Stimulated activated CD4-positive, alpha-beta T cell treated with anti-CD3 and anti-CD28 coated beads, TNF-alpha, amount 100 ng/mL, for 1 hour (primary cell): ENCODE measurements around the gene SLC14A1.
A peak's percentile ranks its signal among the peaks of the same experiment; 100 is the strongest.

ENCODE experiments used
- DNase-seq, 3 donors: peaks; one replicate each; pipeline ENCODE4 v3.0.0-alpha.2; 2020; ENCODE audit warnings: low read depth in 3 of 3, low spot score in 1 of 3

SLC14A1 gene

DNA sequence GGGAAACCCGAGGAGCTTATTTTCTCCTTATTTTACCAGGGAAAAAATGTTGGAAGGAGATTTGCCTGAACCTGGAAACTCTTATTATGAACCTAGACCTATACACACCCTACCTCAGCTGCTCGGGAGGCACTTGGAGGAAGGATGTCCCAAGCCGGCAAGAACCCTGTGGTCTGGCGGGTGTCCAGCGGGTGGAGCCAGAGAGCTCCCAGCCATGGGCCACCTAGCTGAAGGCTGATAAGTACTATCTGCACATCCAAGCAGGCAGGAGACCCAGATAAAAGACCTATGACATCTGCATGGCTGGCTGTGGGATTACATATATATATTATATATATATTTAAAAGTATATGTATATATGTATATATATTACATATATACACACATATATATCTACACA lies 1.1 kb upstream of the SLC14A1 start:
- peak; percentile 7 to 63 (median 30) for DNase-seq

DNA sequence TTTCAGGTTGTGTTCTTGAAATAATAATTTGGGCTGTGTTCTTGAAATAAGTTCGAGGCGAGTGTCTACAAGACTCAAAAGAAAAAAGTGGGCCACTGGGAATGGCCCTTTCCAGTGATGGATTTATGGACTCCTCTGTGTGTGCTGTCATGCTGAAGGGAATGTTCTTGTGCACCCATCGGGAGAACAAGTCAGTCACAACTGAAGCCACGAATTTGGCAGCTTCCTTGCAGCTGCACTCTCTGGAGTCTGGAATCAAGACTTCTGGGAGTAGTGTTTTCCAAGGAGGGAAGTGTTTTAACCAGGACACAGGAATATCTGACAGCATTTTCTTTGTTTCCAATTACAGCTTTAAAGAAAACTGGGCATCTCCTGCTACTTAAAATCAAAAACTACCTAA lies 620 bp downstream of the SLC14A1 start:
- no peak for DNase-seq

DNA sequence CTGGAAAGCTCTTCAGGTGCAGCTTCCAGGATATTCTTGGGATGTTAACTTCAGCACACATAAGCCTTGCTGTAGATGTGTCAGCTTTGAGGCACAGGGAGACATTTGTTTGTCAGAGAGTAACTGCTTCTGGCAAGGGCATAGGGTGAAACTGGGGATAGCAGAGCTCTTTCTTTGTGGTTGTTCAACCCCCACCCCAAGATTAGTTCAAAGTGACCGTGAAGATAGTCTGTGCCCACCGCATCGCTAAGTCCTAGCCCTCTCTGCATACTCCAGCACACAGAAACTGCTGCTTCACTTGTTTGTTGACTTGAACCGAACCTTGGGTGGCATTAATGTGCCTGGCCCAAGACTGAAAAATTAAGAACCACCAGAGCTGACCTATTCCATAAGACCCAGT lies 1.4 kb downstream of the SLC14A1 start:
- no peak for DNase-seq

DNA sequence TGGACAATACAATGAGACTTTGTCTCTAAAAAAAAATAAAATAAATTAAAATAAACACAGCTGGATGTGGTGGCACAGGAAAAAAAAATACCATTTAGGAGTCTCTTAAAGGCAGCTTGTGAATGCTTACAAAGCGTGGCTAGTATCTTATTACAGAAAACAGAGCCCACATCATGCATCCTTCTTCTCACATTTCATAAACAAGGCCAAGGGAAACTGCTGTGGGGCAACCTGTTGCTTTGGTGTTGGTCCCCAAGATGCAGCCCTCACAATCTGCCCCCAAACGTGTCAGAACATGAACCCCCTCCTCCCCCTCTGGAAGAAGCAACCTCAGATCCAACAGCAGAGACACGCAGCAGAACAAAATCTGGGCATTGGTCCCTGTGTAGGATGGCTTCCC lies 2.6 kb downstream of the SLC14A1 start:
- no peak for DNase-seq

DNA sequence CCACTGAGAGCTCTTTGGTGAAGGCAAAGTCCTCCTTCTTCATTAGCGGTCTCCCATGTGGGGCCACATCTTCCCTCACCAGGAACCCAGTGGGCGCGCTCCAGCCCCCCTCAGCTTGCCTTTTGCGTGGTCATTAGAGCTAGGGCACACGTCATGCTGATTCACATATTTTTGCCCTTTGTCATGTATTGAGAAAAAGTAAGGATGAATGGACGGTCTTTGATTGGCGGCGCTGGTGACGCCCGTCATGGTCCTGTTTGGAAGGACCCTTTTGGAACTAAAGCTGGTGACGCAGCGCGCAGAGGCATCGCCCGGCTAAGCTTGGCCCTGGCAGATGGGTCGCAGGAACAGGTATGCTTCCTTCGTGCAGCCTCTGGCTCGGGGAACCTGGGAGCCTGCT lies 3.1 kb downstream of the SLC14A1 start:
- DNase-seq = no peak

DNA sequence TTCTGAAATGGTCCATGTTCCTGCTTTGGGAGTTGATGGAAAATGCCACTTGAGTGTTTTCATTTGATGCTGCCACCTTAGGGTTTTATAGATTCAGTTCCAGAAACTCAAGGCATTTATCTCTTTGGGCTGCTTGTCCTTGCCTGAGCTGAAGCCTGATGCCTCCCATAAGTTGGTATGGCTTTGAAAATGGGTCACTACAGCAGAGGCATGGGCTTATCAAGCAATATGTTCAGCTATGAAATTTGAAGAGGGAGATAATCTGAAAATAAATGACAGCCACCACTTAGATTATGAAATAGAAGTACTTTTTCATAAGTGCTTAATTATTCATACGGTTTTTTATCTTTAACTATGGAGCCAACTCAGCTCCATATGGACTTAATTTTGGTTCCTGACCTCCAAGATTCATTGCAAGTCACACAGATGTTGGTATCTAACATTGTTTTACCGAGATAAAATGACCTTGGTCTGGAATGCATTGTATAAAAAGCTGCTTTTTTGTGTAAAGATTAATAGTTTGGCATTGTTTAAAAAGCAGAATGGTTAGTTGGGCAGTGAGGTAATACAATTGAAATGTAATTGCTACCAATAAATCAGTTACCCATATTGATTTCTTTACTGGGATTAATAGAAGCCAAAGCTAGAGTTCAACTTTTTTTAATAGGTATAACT lies 4.5 kb downstream of the SLC14A1 start:
- DNase-seq = no peak

DNA sequence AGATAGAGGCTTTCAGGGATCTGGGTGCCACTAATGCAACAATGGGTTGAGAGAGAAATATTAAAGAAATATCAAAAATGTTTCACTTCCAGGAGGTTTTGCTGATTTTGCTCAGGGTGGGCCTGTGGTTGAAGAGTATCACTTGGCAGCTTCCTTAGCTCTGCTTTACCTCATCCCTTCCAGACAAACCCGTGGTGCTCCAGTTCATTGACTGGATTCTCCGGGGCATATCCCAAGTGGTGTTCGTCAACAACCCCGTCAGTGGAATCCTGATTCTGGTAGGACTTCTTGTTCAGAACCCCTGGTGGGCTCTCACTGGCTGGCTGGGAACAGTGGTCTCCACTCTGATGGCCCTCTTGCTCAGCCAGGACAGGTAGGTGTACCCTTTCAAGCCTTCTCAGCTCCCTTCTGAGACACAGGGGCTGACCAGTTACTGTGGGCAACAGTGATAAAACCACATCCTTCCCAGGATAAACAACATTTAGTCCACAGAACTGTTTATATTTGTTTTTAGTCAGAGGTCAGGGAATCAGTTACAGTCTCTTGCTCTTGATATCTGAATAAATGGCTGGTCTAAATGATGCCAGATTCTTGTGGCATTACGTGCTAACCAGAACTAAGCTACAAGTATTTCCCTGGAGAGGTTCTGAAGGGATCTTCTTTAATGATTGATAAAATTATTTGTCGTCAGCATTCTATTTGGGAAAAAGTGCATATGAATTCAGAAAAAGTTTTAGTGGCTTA lies 7.0 kb downstream of the SLC14A1 start:
- DNase-seq = no peak

DNA sequence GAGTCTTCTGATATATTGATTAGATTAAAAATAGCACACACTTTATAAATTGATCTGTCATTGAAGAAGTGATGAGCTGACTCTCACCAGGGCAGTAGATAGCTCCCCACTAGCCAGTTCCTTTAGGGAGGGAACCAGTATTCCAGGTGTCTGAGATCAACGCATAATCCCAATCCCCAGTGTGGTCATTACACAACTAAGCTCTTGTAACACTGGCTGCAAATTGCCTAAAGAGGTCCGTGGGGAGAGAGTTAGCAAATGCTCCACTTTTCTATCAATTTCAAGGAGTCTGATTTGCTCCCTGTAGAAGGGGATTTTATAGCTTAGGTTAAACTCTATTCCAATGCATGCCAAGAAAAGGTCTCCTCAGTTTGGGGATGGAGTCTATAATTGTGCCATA lies 7.7 kb downstream of the SLC14A1 start:
- no peak for DNase-seq

DNA sequence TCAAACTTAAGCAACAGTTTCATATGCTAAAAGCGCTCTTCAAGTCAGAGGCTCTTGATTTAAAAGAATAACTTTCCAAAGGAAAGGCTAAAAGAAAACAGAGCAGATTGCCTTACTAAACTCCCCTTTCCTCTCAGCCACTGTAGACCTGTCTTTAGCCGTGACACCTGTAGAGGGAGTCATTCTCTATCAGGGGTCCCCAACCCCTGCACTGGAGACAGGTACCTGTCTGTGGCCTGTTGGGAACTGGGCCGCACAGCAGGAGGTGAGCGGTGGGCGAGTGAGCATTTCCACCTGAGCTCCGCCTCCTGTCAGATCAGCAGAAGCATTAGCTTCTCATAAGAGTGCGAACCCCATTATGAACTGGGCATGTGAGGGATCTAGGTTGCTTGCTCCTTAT lies 9.6 kb downstream of the SLC14A1 start:
- no peak for DNase-seq

DNA sequence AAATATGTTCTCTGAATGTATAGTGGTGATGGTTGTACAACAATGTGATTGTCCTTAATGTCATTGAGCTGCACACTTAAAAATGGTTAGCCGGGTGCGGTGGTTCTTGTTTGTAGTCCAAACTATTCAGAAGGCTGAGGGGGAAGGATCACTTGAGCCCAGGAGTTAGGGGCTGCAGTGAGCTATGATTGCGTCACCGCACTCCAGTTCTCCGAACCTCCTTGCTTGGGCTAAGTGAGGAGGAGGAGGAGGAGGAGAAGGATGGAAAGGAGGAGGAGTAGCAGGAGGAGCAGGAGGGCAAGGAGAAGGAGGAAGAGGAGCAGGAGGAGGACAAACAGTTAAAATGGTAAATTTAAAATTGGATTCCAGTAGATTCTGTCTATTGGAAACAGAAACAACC lies 10.5 kb downstream of the SLC14A1 start:
- DNase-seq = no peak

DNA sequence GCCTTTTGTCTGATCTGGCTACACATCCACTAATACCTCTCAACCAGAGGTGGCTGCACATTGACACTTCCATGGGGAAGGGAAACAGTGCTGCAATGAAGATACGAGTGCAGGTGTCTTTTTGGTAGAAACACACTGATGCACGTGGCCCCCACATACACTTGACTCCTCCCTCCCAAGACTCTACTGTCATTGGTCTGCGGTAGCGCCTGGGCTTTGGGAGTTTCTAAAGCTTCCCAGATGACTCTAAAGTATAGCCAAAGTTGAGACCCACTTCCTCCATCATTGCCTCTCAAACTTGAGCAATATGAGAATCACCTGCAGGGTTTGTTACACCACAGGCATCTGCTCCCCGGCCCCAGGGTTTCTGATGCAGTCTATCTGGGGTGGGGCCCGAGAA lies 11.0 kb downstream of the SLC14A1 start:
- DNase-seq = no peak

DNA sequence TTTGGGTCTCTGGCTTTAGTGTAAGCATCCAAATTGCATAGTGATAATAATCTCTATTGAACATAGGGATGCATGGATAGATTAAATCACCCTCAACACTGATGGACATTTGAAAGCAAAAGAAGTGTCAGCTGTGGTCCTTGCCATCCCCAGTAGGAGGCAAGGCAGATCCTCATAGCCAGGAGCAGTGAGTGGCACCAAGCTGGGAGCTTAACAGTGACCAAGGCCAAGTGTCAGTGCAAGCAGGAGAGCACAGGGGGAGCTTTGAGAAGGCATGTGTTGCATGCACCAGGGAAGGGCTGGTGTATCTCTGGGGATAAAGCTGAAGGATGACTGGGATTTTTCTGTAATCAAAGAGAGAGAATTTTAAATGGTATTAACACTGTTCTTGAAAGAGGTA lies 14.7 kb downstream of the SLC14A1 start:
- no peak for DNase-seq

DNA sequence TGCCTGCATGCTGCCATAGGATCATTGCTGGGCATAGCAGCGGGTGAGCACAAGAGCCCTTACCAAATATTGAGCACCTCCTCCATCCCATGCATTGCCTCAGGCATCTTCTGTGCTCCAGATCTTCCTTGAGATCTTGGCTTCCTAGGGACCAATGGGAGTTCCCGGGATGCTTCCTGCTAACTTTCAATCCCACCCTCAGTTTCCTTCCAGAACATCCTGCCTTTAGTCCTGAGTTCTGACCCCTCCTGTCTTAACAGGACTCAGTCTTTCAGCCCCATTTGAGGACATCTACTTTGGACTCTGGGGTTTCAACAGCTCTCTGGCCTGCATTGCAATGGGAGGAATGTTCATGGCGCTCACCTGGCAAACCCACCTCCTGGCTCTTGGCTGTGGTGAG lies 15.3 kb downstream of the SLC14A1 start:
- DNase-seq = no peak

DNA sequence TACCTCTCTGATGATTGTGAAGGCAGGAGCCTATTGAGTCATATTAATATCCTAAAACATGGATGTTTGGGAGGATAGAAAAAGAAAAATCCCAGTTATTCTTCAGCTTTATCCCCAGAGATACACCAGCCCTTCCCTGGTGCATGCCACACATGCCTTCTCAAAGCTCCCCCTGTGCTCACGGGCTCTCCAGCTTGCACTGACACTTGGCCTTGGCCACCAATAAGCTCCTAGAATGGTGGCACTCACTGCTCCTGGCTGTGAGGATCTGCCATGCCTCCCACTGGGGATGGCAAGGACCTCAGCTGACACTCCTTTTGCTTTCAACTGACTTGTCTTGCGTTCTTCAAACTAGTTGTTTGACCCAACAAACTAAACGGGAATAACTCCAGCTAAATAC lies 15.9 kb downstream of the SLC14A1 start:
- DNase-seq = no peak

DNA sequence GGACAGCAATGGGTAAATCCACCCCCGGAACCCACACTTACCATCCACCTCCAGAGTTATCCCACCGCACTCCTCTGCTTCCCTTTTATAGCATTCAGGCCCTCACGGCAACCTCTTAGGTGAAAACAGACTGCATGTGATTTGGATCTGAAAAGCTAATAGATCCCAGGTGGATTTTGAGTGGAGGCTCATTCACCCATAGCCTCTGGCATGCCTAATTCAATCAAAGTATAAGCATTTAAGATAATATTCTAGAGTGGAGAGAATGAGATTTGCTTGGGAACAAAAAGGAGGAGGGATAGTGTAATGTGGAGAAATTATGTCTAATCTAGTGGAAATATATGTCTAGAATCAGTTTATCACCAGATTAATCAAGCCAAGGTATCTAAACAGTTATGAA lies 17.1 kb downstream of the SLC14A1 start:
- no peak for DNase-seq

DNA sequence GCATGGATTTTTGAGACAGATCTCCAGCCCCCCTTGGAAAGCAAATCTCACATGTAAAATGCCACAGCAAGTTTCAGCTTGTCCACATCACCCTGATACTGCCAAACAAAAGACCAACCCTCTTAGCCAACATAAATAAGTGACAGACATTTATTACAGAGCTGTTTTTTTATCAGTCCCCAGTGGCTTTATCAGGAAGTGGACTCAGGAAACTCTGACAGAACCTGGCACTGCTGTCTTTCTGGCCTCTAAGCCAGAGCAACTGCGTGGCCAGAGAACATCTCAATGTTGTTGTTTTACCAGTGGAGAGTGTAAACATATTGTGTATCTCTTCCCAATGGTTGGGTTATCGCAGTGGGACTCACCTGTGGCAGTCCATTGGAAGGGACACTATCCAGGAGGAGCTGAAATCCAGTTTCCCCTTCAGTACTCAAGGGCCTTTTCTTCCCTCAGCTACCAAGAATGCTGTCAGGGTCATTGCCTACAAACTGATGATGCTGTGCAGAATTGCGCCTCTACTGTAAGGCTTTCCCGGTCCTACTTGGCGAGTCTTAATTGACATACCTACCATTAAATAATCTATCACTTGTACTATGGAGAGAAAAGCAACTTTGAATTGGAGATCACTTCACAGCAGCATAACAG lies 22.0 kb downstream of the SLC14A1 start:
- DNase-seq = no peak

DNA sequence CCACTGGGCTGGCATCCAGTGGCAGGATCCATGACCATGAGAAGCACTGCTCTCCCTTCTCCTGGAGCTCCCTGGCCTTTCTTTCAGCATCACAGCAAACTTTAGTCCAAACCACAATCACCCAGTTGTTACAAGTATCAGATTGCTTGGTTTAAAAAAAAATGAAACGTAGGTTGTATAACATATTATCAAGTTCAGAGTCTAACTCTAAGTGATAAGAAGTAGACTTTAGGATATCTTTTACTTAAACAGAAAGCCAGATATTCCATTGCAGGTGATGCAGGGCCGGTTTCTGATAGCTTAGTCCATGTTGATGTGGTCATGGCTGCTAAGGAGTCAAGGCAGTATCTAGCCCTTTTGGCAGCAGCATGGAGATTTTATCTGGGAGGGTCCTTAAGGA lies 24.5 kb downstream of the SLC14A1 start:
- no peak for DNase-seq

DNA sequence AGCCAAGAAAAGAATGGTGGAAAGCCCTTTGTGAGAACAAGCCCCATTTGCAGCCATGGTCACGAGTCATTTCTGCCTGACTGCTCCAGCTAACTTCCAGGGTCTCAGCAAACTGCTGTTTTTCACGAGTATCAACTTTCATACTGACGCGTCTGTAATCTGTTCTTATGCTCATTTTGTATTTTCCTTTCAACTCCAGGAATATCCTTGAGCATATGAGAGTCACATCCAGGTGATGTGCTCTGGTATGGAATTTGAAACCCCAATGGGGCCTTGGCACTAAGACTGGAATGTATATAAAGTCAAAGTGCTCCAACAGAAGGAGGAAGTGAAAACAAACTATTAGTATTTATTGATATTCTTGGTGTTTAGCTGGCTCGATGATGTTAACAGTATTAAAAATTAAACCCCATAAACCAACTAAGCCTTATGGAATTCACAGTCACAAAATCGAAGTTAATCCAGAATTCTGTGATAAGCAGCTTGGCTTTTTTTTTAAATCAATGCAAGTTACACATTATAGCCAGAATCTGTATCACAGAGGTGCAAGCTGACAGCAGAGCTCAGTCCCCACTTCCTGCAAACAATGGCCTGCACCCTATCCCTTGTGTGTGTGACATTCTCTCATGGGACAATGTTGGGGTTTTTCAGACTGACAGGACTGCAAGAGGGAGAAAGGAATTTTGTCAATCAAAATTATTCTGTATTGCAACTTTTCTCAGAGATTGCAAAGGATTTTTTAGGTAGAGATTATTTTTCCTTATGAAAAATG lies 26.1 kb downstream of the SLC14A1 start:
- DNase-seq = no peak

DNA sequence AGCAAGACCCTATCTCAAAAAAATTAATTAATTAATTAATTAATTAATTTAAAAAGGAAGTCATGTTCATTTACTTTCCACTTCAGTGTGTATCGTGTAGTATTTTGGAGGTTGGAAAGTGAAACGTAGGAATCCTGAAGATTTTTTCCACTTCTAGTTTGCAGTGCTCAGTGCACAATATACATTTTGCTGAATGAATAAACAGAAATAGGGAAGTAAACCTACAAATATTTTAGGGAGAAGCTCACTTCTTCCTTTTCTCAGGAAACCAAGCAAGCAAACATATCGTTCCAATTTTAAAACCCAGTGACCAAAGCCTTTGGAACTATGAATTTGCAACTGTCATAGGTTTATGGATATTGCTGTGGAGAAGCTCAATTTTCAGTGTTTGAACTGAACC lies 27.8 kb downstream of the SLC14A1 start:
- DNase-seq = no peak

DNA sequence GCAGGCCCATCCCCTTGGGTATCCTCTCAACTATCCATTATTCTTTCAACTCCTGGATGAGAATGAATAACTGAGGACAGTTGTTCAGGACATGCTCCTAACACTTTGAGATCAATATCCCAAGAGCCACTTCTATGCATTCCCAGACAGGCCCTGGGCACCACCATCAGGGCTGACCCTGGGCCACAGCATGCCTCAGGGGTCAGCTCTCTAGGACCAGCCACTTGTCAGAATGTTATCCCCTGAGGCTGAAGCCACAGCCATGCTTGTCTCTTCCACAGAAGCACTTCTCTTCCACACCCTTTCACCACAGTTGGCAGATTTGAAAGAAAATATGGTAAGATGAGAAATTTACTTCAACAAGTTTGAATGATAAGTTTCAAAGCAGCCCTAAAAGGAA lies 28.7 kb downstream of the SLC14A1 start:
- no peak for DNase-seq

DNA sequence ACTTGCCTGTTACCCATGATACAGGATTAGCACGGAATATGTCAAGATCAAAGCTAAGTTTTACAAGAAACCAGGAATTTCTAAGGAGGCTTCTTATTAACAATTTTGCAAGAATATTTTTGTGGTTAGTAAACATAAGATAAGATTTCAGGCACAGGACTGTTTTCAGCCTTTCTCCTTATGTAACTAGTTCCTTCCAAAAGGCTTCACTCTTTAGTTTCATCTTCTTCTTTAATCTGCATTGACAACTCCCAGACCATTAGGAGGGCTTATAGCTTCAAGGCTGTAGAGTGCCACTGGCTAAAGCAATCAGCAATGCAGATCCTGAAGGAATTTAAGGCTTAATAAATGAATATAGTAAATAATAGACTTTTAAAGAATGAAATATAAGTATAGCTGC lies 29.3 kb downstream of the SLC14A1 start:
- no peak for DNase-seq

DNA sequence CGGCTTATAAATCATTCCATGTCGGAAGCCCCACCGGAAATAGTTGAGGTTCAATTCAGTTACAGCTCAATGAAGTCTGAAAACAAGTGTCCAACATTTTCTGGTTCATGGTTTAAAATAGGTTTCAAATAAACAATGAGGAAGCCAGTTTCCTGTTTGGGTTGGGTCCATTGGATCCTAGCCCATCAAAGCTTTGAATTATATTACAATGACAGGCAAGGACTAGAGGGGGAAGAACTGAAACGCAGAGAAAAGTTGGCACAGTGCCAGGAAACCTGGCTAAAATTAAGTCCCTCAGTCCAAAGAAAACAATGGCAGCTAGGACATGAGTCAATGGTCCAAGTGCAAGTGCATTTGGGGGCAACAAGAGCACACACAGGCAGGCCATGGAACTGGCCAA lies 32.0 kb downstream of the SLC14A1 start:
- DNase-seq = no peak
